Urothelium cell line (cell line): ENCODE data around the gene RWDD2A.
"Not testable (repeated sequence)": the region's sequence is repeated elsewhere in the genome, so short reads cannot be mapped to it uniquely, and the experiment has no call there.

Experiments
- DNase-seq: peaks from one replicate; pipeline ENCODE4 v3.0.0; 2011; ENCODE audit warnings: low spot score, mixed read lengths
- FAIRE-seq: peaks from 2 replicates; lab custom pipeline; 2011; peaks lifted over from hg19 to GRCh38; lab: Jason Lieb, UNC

RWDD2A gene

GRCh38 chr6:83192871-83193746 lies at the start of gene RWDD2A, which contains the start of gene PGM3:
RWDD2A (plus strand) TSS chr6:83193357; CDS start chr6:83194452, 1,095 bp downstream.
PGM3 (minus strand) TSS chr6:83193265; CDS start chr6:83191012, 2,253 bp downstream.
- FAIRE-seq (no peak), DNase-seq (peak; percentile 90)

DNA sequence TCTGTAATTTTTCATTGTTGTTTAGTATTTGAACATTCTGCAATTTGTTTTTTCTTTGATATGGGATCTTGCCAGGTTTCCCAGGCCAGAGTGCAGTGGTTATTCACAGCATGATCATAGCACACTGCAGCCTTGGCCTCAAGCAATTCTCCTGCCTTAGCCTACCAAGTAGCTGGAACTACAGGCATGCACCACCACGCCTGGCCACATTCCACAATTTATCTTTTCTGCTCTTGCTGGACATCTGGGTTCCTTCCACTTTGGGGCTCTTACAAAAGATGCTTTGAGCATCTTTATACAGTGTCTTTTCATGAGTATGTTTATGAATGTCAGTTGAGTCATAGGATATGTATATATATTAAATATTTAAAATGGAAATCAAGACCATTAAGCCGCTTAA lies 42.0 kb upstream of the RWDD2A start:
- no peak for DNase-seq
- no peak for FAIRE-seq

GRCh38 chr6:83152913-83153312 lies 40.2 kb upstream of the RWDD2A start:
- no peak for FAIRE-seq
- DNase-seq, result no peak

DNA sequence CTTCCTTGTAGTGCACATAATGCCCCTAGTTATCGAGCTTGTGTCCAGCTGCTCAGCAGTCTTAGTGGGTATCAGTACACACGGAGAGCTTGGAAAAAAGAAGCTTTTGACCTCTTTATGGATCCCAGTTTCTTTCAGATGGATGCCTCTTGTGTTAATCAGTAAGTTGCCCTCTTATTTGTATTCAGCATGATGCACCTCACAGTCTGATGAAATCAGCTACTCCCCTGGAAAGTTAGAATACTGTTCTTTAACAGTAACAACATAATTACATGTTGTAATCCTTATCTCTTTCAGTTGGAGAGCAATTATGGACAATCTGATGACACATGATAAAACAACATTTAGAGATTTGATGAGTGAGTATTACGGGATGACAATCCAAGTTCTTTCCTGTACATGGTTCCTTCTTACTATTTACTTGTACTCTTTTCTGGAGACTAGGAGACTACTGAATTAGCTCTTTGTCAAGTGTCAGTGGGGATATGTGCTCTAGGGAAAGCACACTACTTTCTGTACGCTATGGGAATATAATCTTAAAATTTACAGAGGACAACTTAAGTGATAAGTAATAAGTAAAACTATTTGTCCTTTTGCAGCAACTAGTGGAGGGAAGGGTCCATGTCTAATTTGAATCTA lies 39.2 kb upstream of the RWDD2A start:
- no peak for DNase-seq
- no peak for FAIRE-seq

DNA sequence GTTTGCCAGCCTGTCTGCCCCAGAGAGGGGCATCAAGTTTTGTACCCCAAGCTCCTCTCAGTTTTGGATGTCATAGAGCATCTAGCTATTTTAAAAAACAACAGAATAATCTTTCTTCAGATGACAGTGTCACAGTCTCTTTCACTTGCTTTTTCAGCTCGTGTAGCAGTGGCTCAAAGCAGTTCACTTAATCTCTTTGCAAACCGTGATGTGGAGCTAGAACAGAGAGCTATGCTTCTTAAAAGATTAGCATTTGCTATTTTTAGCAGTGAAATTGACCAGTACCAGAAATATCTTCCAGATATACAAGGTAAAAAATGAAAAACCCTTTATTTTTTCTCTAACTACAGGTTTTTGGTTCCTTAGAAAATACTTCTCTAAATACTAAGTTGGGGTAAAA lies 37.4 kb upstream of the RWDD2A start:
- no peak for DNase-seq
- no peak for FAIRE-seq

DNA sequence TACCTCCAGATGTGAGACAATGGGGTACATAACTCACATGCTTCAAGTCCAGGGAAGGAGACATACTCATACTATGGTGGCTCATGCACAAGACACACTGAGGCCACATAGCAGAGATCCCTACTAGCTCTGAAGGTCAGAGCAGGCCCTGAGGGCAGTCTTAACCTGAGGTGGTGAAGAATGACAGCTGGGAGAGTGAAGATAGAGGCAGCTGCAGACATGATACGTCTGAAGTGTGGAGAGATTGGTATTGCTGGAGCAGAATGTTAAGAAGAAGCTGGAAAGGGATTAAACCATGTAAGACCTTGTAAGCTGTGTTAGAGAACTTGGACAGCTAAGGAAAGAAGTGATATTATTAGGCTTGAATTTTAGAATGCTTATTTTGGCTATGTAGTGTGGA lies 33.0 kb upstream of the RWDD2A start:
- no peak for FAIRE-seq
- no peak for DNase-seq

DNA sequence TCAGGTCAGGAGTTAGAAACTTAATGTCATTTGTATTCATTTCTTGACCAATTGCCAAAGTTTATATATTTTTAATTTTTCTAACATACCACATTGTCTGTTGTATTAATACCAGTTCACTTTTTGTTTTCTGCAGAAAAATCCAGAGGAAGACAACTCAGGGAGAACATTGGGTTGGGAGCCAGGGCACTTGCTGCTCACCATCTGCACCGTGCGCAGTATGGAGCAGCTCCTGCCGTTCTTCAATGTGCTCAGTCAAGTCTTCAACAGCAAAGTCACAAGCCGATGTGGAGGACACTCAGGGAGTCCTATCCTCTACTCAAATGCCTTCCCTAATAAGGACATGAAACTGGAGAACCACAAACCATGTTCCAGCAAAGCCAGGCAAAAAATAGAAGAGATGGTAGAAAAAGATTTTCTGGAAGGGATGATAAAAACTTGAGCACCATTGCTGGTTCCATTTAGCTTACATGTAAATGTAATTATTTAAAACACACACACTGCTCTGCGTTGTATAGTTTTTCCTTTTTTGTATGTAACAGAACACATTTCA lies 25.4 kb upstream of the RWDD2A start:
- DNase-seq (no peak), FAIRE-seq (no peak)

DNA sequence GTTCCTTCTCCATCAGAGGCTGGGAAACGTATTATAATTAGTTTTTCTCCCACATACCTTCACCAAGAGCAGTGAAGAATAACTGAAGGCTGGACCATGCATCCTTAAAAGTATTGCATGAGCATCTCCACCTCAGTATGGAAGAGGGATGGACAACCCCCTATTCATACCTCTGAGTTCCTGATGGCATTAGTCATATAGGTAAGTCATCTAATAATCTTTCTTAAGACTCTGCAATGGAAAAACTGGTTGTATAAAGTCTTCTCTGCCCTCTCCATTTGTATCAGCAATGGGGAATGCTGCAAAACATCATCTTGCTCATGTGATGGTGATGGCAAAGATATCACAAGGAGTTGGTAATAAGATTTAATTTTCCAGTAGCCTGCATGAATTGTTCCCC lies 24.6 kb upstream of the RWDD2A start:
- FAIRE-seq, result no peak

GRCh38 chr6:83169106-83169505 lies 24.1 kb upstream of the RWDD2A start:
- DNase-seq (no peak), FAIRE-seq (no peak)

More for the DNA sequence above, 24.6 kb upstream of the RWDD2A start:
- no peak for DNase-seq

GRCh38 chr6:83169511-83169910 lies 23.6 kb upstream of the RWDD2A start:
- FAIRE-seq, result no peak
- no peak for DNase-seq

DNA sequence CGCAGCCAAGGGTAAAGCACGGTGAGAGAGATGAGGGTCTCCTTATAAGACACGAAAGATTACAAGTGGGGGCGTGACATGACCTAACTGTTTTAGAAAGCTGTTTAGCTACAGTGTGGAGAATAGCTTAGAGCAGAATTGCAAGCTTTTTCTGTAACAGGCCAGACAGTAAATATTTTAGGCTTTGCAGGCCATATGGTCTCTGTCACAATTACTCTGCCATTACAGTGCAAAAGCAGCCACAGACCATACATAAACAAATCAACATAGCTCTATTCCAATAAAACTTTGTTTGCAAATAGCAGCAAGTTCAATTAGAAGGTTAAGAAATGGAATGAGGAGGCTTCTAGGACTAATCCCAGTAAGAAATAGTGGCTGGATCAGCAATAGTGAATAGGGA lies 16.9 kb upstream of the RWDD2A start:
- no peak for FAIRE-seq
- DNase-seq, result no peak

- no peak for FAIRE-seq
These were observed 12.7 kb upstream of the RWDD2A start for GRCh38 chr6:83180426-83180950.

GRCh38 chr6:83182114-83182513 lies 11.0 kb upstream of the RWDD2A start:
- FAIRE-seq (no peak), DNase-seq (no peak)

More at GRCh38 chr6:83180426-83180950, 12.7 kb upstream of the RWDD2A start:
- DNase-seq, result no peak

DNA sequence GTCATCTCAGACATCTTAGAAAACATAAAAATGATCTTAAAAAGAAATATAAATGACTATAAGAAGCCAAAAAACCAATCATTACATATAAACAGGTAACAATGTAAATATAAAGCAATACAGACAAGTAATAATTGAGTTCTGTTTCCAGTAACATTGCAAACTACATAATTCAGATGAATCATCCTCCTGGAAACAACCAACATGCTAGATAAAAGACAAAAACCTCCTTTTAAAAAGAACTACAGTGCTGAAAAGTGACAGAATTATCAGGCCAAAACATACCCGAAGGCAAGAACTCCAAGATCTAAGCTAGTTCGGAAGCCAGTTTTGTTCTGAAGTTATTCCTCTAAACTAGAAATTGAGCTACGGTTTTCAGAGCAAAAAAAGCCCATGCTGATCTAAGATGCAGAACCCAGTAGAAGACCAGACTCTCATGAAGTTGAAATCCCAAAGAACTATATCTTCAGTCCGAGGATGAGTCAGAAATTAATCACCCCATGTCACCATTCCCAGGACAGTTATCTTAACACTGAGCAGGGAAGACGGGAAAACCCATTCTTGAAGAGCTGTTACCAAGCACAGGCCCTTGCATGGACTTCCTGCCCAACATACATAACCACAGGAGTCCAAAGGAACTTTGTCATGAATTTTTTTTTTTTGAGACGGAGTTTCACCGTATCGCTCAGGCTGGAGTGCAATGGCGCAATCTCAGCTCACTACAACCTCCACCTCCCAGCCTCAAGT lies 9.9 kb upstream of the RWDD2A start:
- no peak for FAIRE-seq
- DNase-seq, result no peak

DNA sequence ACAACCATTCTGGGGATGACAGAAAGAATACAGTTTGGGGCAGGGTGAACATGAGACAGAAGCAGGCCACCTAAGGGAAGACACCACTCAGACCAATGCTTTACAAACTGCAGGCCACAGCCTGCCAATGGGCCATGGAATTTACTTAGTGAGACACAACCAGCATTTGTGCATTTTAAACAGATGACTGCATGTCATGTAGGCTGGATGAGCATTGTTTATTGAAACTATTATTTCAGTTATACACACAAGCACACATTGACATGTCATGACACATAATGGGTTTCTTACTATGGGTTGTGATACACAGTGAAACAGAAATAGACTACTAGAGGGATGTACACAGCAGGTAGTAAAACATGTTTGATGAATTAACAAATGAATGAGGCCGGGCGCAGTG lies 8.1 kb upstream of the RWDD2A start:
- DNase-seq, result no peak
- FAIRE-seq, result no peak

- DNase-seq (no peak), FAIRE-seq (no peak)
These were observed 4.7 kb upstream of the RWDD2A start for GRCh38 chr6:83188501-83188900.

GRCh38 chr6:83190626-83191025 lies 2.5 kb upstream of the RWDD2A start:
- no peak for DNase-seq
- FAIRE-seq, result no peak

GRCh38 chr6:83191974-83192373 lies 1.2 kb upstream of the RWDD2A start:
- FAIRE-seq, DNase-seq: not testable (repeated sequence)

GRCh38 chr6:83192456-83192855 lies 701 bp upstream of the RWDD2A start:
- FAIRE-seq (no peak), DNase-seq (no peak)

DNA sequence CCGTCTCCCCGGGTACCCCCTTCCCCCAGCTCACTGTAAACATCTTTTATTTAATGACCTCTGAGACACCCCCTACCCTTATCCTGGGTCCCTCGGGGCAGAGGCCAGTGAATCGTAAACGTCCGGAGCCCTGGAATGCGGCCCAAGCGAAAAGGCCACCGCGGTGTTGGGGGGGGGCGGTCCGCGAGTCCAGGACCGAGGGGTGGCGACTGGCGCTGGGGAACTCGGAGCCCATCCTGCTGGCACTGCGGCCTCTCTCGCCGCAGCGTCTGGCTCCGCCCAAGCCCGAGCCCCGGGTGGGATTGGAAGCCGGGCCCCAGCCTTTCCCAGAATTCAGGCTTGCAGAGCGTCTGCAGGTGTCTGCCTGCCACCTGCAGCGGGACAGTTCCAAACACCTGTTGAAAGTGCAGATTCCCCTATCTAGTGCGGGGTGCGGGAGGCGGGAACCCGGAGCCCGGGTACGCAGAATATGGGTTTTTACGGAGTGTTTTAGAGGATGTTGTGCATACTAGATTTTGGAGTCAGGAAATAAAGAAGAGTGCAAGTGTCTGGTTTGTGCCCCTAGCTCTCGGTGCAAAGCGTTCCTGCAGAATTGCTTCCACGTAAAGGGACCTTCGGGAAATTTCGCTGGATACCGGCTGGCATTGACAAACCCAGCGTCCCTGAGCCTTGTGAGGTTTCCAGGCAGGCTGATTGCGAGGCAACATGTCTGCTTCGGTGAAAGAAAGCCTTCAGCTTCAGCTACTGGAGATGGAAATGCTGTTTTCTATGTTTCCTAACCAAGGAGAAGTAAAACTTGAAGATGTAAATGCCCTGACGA lies 800 bp downstream of the RWDD2A start:
- DNase-seq, result peak; percentile 33

More for the DNA sequence above, 800 bp downstream of the RWDD2A start:
- no peak for FAIRE-seq
